HG02763 (cell line): ENCODE measurements around the gene EFL1.
A peak's percentile ranks its signal among the peaks of the same experiment; 100 is the strongest.
"Not testable (repeated sequence)": the region's sequence is repeated elsewhere in the genome, so short reads cannot be mapped to it uniquely, and the experiment has no call there.

Source experiments
- ATAC-seq: cut with Tn5 transposase; IDR thresholded peaks from one replicate; pipeline ENCODE4 v1.9.1; 2021; ENCODE audit warnings: mild to moderate bottlenecking, moderate library complexity; ENCODE audit not compliant: unreplicated experiment

Gene EFL1

GRCh38 chr15:82204575-82204974 lies 58.0 kb downstream of the EFL1 start:
- ATAC-seq, result not testable (repeated sequence)

- peak; percentile 74 for ATAC-seq
Measured at GRCh38 chr15:82197733-82198594, 64.6 kb downstream of the EFL1 start.

- no peak for ATAC-seq
Measured at GRCh38 chr15:82196353-82196752, 66.2 kb downstream of the EFL1 start.

GRCh38 chr15:82195818-82196217 lies 66.7 kb downstream of the EFL1 start:
- ATAC-seq, result not testable (repeated sequence)

GRCh38 chr15:82194488-82194887 lies 68.0 kb downstream of the EFL1 start:
- ATAC-seq, result not testable (repeated sequence)

- ATAC-seq, result not testable (repeated sequence)
Measured at GRCh38 chr15:82193435-82193834, 69.1 kb downstream of the EFL1 start.

- ATAC-seq, result not testable (repeated sequence)
Measured at GRCh38 chr15:82192394-82192793, 70.1 kb downstream of the EFL1 start.

GRCh38 chr15:82186719-82187406 lies 75.7 kb downstream of the EFL1 start:
- ATAC-seq, result peak; percentile 81

GRCh38 chr15:82186161-82186560 lies 76.4 kb downstream of the EFL1 start:
- no peak for ATAC-seq

- ATAC-seq, result no peak
Measured at GRCh38 chr15:82184776-82185175, 77.8 kb downstream of the EFL1 start.

- no peak for ATAC-seq
Measured at GRCh38 chr15:82184355-82184754, 78.2 kb downstream of the EFL1 start.

- ATAC-seq, result no peak
Measured at GRCh38 chr15:82183121-82184031, 79.2 kb downstream of the EFL1 start.

GRCh38 chr15:82181371-82181770 lies 81.2 kb downstream of the EFL1 start:
- ATAC-seq, result no peak

- ATAC-seq, result no peak
Measured at GRCh38 chr15:82178061-82178460, 84.5 kb downstream of the EFL1 start.

- ATAC-seq, result no peak
Measured at GRCh38 chr15:82177291-82178010, 85.1 kb downstream of the EFL1 start.

- ATAC-seq, result no peak
Measured at GRCh38 chr15:82176542-82176941, 86.0 kb downstream of the EFL1 start.

- no peak for ATAC-seq
Measured at GRCh38 chr15:82174471-82175235, 87.9 kb downstream of the EFL1 start.

- no peak for ATAC-seq
Measured at GRCh38 chr15:82173108-82173507, 89.4 kb downstream of the EFL1 start.

GRCh38 chr15:82172506-82172905 lies 90.0 kb downstream of the EFL1 start:
- no peak for ATAC-seq

- no peak for ATAC-seq
Measured at GRCh38 chr15:82168757-82169156, 93.8 kb downstream of the EFL1 start.
